ENCODE data around the gene SLC37A2.
"Not testable (repeated sequence)": the region's sequence is repeated elsewhere in the genome, so short reads cannot be mapped to it uniquely, and the experiment has no call there.

Gene SLC37A2

DNA sequence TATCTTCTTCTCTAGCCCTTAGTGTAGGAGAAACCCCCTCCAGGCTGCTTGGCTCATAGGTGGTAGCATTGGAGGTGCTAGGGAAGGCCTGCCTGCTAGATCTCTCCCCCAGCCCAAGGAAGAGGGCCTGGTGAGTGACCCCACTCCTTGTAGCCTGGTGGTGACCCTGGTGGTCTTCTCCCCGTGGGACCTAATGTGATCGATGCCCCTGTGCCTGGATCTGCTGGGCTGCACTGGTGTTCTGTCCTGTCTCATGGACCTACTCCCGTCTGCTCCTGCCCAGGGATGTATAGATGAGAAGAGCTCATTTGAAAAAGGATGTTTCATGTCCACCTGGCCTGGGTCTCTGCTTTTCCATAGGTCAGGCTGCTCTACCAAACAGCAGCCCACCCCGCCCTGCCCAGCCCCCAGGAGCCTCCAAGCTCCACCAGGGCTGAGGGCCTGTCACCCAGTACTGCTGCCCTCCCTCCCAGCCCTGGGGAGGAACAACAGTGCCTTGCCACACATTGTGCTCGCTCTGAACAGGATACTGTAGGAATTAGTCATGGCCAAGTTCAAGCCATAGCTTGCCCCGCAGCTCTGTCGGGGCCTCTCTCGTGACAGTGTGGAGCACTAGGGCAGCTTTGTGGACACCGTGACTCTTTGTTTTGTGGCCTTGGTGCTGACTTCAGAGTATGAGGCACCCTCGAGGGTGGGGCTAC, 19.7 kb downstream of the SLC37A2 start:
- in situ Hi-C loops (cut with MboI; ENCODE audit: low sequenced_read_pairs): no loop called here

DNA sequence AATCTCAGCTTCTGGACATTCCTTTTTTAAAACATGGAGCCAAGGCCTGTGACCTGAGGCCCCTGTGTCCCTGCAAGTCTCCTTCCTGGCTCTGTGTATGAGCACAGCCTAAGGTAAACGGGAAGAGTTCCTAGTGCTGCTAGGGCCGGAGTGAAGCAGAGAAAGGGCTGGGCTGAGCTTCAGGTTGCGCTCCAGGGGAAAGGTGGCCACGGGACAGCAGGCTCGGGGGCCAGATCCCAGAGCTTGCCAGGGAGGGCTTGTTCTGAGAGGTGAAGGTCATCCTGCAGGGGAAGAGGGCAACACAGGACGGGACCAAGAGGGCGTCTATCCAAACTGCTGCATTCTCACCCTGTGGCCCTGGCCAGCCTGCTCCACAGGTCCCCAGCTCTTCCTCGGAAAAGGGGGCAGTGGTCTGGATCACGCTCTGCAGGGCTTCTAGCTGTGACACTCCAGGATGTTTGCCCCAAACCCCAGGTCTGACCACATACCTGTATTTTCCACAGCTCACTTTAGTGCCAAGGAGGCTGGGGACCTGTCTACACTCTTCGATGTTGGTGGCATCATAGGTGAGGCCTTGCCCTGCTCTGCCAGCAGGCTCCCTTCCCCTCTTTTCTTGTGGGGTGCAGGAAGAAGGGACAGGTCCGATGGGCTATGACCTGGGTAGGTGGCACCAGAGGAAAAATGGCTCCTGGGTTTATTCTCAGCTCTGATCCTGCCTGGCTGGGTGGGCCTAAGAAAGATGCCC, 20.4 kb downstream of the SLC37A2 start:
- in situ Hi-C loops (cut with MboI; ENCODE audit: low sequenced_read_pairs): no loop called here

DNA sequence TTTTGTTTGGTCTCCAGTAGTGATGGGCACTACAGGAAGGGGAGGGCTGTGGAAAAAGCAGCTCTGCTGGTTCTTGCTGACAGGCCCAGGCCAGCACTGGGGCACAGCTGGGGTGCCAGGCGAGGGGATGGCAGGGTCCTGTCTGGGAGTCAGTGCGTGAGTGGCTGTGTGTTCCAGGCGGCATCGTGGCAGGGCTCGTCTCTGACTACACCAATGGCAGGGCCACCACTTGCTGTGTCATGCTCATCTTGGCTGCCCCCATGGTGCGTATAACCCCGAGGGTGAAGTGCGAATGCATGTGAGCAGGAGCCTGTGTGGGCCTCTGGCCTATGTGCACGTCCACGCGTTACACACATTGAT, 20.9 kb downstream of the SLC37A2 start:
- in situ Hi-C loops (cut with MboI; ENCODE audit: low sequenced_read_pairs): no loop called here

DNA sequence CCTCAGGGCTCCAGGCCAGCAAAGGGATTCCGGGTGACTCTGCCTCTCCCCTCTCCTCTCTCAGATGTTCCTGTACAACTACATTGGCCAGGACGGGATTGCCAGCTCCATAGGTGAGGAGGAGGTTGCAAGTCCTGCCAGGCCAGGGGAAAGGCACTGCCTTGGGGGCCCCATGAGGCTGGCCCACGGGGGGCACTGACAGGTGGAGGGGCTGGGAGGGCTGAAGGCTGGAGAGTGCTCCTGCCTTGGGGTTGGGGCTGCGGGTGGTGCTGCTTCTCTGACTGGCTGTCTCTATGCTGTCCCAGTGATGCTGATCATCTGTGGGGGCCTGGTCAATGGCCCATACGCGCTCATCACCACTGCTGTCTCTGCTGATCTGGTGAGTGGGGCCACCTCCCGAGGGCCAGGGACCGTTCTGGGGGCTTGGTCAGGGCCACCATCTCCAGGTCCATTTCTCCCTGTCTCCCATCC, 21.7 kb downstream of the SLC37A2 start:
- in situ Hi-C loops (cut with MboI; ENCODE audit: low sequenced_read_pairs): no loop called here

DNA sequence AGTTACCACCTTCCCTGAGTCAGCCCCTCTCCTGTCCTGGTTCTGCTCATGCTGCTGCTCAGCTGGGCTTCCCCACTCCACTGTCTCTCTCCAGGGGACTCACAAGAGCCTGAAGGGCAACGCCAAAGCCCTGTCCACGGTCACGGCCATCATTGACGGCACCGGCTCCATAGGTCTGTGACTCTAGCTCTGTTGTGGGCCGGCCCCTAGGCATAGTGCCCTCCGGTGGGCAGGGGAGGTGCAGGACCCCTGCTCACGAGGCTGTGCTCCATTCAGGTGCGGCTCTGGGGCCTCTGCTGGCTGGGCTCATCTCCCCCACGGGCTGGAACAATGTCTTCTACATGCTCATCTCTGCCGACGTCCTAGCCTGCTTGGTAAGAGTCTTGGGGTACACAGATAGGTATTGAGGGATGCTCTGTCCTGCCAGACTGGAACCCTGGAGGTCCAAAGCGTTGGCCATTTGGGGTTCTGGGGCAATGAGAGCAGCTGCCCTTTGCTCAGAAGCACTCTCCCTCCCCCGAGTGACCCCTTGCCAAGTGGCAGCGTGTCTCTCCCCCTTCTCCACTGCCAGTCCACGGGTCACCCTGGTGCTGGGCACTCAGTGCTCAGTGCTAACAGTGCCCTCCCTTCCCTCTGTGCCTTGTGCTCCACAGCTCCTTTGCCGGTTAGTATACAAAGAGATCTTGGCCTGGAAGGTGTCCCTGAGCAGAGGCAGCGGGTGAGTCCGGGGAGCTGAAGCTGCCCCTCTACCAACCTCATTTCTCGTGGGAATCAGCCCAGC, 22.4 kb downstream of the SLC37A2 start:
- in situ Hi-C loops (cut with MboI; ENCODE audit: low sequenced_read_pairs): no loop called here

DNA sequence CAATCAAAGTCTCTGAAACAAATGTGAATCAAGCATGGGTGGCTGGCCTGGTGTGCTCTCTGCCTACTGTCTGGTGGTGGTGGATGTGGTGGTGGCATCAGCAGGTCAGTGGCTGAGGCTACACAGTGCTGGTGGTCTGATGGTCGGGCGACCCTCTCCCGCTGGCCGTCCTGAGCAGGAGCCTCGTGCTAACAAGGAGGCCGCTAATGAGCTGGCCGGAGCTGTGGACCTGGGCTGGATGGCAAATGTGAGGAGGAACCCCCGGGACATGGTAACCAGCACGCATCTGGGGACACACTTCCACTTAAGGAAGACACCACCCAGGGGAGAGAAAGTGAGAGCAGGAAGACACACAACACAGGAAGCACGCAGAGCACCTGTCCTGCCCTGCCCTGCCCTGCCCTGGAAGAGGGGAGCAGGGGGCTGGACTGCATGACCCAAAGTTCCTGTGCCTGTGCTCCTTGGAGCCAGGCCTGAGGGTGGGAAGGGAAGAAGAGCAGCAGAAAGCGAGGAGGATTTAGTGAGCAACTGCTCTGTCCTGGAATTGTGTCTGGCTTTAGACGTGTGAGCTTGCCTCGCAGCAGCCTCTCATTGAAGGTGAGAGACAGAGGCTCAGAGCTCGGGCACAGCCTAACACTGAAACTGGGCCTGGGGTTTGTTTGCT, 23.7 kb downstream of the SLC37A2 start:
- in situ Hi-C loops (cut with MboI; ENCODE audit: low sequenced_read_pairs): no loop called here

DNA sequence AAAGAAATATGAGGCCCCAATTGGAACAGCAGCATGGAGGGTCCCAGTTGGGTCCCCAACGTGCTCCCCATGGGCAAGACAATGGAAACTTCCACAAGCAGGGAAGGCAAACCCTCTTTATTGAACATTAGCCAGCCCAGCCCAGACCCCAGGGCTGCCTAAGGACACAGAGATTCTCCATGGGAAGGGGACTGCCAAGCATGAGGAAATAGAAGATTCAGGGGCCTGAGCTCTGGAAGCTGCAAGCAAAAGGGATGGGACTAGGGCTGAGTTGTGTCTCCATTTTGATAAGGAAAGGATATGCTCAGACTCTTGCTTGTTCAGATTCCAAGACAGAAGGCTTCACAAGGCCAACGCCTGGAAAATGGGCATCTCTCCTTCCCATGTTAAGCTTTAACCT, 25.0 kb downstream of the SLC37A2 start:
- in situ Hi-C loops (cut with MboI; ENCODE audit: low sequenced_read_pairs): no loop called here

DNA sequence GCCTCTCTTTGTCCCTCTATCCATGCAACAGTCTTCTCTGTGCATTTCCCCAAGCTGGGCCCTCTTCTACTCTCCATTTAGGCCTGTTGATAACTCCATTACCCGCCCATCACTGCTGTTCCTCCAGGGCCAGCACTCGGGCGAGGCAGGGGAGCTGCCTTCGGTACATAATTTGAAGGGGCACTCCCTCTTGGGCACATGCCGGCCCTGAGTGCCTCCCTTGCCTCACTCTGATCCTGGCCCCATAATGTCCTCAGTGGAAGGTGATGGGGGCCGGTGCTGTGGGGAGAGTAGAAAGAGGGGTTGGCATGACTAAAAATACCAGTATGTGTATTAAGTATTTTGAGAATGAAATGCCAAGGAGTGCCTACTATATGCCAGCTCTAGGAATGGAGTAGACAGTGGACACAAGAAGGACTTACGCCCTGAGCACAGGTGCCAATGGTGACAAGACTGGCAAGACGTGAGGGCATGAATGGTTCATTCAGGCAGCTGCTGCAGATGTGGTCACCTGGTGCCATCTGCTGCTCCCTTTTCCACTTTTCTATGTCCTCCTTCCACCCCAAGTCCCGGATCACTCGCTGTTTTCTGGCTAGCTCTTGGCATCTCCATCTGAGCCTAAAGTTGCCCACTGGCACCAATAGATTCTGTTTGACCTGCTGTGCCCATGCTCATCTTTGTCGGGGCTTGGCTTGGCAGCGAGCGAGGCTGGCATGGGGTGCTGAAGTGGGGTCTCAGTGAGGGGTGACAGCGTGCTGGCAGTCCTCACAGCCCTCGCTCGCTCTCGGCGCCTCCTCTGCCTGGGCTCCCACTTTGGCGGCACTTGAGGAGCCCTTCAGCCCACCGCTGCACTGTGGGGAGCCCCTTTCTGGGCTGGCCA, 25.7 kb downstream of the SLC37A2 start:
- in situ Hi-C loops (cut with MboI; ENCODE audit: low sequenced_read_pairs): no loop called here

DNA sequence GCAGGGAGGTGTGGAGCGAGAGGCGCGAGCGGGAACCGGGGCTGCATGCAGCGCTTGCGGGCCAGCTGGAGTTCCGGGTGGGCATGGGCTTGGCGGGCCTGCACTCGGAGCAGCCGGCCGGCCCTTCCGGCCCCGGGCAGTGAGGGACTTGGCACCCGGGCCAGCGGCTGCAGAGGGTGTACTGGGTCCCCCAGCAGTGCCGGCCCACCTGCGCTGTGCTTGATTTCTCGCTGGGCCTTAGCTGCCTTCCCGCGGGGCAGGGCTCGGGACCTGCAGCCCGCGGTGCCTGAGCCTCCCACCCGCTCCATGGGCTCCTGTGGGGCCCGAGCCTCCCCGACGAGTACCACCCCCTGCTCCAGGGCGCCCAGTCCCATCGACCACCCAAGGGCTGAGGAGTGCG, 26.4 kb downstream of the SLC37A2 start:
- in situ Hi-C loops (cut with MboI; ENCODE audit: low sequenced_read_pairs): not testable (repeated sequence)

DNA sequence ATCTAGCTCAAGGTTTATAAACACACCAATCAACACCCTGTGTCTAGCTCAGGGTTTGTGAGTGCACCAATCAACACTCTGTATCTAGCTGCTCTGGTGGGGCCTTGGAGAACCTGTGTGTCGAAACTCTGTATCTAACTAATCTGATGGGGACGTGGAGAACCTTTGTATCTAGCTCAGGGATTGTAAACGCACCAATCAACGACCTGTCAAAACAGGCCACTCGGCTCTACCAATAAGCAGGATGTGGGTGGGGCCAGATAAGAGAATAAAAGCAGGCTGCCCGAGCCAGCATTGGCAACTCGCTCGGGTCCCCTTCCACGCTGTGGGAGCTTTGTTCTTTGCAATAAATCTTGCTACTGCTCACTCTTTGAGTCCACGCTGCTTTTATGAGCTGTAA, 27.0 kb downstream of the SLC37A2 start:
- in situ Hi-C loops (cut with MboI; ENCODE audit: low sequenced_read_pairs): not testable (repeated sequence)

DNA sequence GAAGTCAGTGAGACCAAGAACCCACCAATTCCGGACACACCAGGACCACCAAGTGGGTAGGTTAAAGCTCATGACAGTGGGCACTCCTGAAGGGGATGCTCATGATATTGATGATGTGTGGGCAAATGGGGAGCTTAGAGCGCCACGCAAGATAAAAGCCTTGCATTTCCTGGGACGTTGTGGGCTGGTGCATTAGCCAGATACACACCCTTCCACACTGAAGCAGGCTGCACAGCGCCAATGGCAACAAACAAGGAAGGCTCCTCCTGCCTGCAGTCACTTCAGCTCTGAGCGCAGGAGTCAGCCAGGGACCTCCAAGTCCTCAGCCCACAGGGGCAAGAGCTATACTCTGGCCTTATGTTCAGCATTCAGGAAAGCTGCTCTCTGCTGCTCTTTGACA, 27.7 kb downstream of the SLC37A2 start:
- in situ Hi-C loops (cut with MboI; ENCODE audit: low sequenced_read_pairs): no loop called here

DNA sequence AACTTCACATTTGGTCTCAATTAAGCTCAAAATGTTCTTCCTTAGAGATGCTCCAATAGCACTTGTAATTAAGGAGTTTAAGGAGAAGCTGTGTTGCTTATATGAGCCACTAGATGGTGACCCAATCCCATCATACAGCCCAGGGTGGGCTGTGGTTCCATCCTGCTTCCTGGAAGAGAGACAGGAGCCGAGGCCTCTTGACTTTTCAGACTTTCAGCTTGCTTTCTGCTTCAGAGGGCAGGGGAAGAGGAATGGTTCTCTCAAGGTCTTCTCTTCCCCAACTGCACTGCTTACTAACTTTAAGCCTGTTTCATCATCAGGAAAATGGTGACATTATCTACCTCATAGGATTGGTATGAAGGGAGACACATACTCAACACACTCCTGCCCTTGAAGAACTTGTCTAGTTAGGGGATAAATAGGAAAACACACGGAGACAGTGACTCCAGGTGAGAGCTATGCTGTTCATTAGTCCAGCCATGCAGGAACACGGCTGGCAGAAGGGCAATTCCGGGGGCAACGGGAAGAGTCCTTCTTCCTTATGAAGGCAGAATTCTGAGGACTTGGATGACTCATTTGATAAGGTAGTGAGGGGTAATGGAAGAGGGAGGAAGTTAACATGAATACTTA, 28.3 kb downstream of the SLC37A2 start:
- in situ Hi-C loops (cut with MboI; ENCODE audit: low sequenced_read_pairs): no loop called here

DNA sequence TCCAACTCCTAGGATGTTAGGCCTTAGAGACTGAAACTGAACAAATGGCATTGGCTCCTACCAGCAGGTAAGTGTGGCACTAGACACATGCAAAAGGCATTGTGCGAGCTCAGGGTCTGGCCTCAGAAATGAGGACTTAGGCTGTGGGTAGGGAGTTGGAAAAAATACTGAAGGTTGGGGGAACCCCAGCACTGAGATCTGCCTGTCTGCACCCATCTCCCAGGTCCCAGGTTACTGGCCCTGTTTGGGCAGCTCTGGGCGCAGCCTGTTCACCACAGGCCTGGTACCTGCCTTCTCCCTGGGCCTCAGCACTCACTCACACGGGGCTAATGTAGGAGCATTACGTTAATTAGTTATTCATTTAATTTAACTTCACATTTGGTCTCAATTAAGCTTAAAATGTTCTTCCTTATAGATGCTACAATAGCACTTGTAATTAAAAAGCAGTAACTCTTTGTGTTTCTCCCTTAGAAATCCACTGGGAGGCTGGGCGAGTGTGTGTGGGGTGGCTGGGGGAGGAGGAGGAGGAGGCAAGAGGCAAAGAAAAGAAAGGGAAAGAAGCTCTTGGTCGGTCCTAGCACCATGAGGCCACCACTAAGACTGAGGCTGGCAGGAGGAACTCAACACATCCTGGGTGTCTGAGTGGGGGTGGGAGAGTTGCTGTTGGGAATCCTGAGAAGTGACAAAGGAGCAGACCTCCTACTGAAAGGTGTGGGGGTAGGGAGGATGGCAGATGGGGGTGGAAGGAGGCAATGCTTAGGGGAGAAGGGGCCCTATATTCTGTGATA, 29.0 kb downstream of the SLC37A2 start:
- in situ Hi-C loops (cut with MboI; ENCODE audit: low sequenced_read_pairs): no loop called here

DNA sequence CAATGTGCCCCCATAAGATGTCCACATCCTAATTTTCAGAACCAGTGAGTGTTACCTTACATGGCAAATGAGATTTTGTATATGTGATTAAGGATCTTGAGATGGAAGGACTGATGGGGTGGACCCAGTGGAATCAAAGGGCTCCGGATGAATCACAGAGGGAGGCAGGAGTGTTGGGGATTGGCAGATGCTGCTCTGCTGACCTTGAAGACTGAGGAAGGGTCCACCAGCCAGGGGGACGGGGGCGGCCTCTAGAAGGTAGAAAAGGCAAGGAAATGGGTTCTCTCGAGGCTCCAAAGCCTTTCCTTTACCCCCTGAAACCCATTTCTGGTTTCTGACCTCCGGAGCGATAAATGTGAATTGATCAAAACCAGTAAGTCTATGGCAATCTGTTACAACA, 29.6 kb downstream of the SLC37A2 start:
- in situ Hi-C loops (cut with MboI; ENCODE audit: low sequenced_read_pairs): no loop called here

DNA sequence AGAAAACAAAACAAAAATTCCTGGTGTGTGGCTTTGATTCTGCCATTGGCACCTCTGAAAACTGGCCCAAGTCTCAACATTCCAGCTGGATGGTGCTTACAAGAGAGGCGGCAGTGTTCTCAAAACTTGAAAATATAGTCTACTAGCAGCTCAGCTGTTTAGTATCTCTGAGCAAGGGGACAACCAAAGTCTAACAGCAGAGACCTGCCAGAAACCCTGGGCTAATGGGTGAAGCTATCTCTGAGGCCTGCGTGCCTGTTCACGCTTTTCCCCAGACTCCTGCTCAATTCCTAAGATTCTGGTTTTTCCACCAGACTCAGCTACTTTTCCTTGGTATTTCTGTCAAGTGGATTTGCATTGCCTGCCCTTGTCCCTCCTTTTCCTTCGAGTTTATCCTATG, 30.4 kb downstream of the SLC37A2 start:
- in situ Hi-C loops (cut with MboI; ENCODE audit: low sequenced_read_pairs): no loop called here

DNA sequence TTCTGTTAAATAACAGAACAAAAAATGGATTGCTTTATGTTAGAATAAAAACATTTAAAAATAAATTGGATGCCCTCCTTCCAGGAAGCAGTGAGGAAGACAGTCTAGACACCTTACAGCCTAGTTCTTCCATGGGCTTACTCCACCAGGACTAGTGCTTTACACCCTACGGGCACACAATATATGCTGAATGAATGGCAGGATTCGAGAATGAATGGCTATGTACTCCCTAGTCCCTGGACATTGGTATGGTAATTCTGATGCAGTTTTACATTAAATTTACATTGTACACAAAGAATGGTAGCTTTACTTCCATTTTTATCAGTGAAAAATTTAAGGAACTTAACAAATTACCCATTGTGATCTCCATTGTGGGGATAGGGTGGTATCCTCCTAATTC, 31.6 kb downstream of the SLC37A2 start:
- in situ Hi-C loops (cut with MboI; ENCODE audit: low sequenced_read_pairs): no loop called here

DNA sequence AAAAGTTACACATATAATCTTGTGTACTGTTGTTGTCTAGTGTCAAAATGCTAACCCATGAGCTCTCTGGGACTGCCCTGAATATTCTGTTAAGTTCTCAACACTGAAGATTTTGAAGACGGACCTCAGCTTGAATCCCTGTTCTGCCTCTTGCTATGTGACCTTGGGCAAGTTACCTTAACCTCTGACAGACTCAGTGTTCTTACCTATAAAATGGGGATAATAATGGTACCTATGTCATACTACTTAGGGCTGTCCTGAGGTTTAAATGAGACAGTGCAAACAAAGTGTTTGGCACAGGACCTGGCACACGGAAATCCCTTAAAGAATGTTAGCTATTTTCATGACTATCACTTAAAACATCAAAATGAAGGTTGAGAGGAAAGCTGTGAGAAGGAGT, 37.0 kb downstream of the SLC37A2 start:
- in situ Hi-C loops (cut with MboI; ENCODE audit: low sequenced_read_pairs): no loop called here

DNA sequence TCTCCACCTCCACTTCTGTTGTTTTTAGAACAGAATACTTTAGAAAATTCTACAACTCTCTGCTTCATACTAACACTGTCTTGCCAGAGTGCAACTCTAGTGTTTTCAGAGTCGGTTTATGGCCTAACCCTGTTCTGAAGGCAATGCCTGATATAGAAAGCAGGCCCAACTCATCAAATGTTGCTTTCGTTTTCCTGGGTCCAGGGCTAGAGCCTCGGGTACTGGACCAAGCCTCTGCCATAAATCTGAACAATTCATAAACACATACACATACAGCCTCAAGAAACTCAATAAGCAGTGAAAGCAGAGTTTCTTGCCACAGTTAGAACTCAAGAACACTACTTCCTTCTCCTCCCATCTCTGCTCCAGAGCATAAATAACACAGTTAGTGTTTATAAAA, 38.5 kb downstream of the SLC37A2 start:
- in situ Hi-C loops (cut with MboI; ENCODE audit: low sequenced_read_pairs): no loop called here

DNA sequence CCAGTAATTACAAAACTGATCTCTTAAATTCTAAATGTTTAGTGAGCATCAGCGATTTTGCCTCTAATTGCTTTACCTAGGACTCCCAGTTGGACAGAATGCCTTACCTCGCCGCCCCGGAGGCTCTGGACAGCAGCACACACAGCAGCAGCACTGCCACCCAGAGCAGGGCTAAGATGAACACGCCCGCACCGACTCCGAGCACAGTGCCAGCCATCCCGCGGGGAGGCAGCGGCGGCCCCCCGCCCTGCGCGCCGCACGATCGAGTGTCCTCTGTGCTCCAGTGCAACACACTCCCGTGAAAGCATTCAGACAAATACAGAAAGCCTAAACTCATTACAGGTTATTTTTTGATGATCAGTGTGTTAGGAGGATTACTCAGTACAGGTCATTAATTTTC, 38.9 kb downstream of the SLC37A2 start:
- in situ Hi-C loops (cut with MboI; ENCODE audit: low sequenced_read_pairs): no loop called here
